Stimulated activated CD4-positive, alpha-beta T cell treated with anti-CD3 and anti-CD28 coated beads, Interleukin-4, amount 100 ng/mL, for 48 hours (primary cell): Measurements from ENCODE around the gene RABEP2.
"Not testable (repeated sequence)": the region's sequence is repeated elsewhere in the genome, so short reads cannot be mapped to it uniquely, and the experiment has no call there.

Experiments used
- DNase-seq, 2 donors: peaks; one replicate each; pipeline ENCODE4 v3.0.0-alpha.2; 2020; ENCODE audit warnings: low read depth in 2 of 2

RABEP2 gene, protein sequence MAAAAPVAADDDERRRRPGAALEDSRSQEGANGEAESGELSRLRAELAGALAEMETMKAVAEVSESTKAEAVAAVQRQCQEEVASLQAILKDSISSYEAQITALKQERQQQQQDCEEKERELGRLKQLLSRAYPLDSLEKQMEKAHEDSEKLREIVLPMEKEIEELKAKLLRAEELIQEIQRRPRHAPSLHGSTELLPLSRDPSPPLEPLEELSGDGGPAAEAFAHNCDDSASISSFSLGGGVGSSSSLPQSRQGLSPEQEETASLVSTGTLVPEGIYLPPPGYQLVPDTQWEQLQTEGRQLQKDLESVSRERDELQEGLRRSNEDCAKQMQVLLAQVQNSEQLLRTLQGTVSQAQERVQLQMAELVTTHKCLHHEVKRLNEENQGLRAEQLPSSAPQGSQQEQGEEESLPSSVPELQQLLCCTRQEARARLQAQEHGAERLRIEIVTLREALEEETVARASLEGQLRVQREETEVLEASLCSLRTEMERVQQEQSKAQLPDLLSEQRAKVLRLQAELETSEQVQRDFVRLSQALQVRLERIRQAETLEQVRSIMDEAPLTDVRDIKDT

DNA sequence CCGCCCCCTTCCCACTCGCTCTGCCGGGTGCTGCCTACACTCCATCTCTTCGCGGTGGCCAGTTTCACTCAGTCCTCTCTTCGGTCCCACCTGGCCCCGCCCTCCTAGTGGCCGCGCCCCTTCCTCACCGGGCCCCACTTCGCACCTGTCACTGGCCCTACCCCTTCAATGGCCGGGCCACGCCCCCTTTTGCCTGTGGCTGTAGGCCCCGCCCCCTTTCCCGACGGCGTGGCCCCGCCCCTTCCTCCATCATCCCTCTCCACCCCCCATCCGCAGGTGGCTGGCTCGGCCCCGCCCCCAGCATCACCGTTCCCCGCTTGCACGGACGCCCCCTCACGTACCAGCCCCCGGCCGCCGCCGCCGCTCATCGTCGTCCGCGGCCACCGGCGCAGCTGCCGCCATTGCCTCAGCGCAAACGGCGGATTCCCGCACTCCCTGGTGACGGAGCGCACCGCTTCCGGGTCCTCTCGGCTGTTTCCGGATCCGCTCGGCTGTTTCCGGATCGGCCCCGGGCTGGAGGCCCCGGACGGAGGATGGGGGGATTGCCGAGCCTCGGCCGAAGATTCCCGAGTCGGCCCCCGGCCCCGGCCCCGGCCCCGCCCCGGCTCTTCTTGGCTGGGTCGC lies at the start of gene RABEP2:
TSS of gene RABEP2 (minus strand) at position 477 of the 624 bp plus-strand sequence. CDS start at position 402, 75 bp downstream.
- DNase-seq: peak; percentile 96 to 99

DNA sequence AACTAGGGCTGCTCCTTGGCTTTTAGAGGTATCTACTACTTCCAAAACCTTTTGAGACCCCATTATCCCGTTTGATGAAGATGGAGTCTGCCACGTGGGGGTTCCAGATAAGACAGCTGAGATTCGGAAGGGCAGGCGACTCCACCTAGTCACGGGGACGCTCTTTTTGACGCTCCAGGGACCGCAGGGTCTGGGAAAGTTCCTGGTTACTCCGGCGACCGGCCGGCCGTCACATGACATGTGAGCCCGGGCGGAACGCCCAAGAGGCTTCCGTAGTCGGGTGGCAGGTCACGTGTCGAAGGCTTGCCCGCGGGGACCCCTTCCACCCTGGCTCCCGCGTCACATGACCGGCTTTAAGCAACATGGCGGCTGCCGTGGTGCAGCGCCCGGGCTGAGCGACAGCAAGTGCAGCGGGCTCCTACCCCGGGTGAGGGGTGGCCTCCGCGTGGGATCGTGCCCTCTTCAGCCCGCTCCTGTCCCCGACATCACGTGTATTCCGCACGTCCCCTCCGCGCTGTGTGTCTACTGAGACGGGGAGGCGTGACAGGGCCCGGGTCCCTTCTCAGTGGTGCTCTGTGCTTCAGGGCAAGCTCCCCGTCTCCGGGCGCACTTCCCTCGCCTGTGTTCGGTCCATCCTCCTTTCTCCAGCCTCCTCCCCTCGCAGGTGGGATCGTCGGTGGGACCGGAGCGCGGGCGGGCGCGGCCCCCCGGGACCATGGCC lies 49.6 kb upstream of the RABEP2 start, which contains the start of gene SPNS1:
TSS of gene SPNS1 (plus strand) at position 342 of the 721 bp plus-strand sequence. CDS start at position 716, 374 bp downstream.
- peak; percentile 89 to 94 for DNase-seq

DNA sequence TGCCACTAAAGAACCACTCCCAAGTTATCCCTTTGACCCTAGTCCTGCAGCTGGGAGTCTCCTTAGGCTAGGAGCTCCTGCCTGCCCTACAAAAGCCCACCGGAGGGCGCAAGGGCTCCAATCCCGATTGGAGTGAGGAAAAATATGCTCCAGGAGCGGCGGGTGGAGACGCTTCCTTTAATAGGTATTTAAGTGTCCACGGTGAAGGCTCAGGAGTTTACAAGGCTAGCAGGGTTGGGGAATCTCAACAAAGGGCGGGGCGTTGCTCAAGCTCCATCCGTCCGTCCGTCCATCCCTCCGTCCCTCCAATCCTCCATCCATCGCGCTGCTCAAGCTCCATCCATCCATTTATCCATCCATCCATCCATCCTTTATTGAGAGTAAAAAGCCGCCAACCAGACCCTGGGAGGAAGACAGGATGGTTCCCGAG lies 49.0 kb upstream of the RABEP2 start:
- no peak for DNase-seq

DNA sequence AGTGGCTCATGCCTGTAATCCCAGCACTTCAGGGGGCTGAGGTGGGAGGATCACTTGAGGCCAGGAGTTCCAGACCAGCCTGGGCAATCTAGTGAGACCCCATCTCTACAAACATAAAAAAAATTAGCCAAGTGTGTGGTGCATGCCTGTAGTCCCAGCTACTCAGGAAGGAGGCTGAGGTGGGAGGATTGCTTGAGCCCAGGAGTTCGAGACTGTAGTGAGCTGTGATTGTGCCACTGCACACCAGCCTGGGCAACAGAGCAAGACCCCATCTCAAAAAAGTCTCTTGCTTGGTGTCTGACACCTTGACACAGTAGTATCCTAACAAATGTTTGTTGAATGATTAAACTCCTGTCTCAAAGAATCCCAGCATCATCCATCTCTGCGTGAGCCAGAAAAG lies 44.7 kb upstream of the RABEP2 start:
- DNase-seq: not testable (repeated sequence)

DNA sequence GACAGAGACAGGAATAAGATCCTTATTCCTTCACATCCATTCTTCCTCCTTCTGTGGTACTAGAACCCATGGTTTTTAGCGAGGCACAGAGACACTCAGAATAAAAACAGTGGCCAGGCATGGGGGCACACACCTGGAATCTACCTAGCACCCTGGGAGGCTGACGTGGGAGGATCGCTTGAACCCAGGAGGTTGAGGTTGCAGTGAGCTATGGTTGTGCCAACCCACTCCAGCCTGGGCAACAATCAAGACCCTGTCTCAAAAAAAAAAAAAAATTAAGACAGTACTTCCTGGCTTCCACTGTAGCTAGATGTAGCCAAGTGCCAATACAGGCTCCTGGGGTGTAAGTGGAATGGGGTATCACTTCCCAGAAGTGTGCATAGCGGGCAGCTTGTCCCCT lies 42.1 kb upstream of the RABEP2 start:
- DNase-seq: no peak

DNA sequence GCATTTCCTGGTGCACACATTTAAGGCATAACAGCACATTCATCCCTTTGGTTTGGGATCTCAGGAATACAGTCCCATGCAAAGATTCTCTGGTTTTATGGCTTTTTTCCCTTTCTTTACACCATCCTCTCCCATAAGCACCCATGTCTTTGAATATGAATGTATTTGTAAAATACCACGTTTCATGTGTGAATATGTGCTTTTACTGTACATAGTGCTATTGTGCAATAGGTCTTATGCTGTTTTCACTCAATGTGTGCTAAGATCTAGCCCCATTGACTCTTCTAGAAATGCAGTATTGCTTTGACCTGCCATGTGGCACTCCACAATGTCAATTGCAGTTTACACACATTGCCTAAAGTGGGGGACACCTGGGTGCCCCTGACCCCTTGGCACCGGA lies 39.5 kb upstream of the RABEP2 start:
- DNase-seq: no peak

DNA sequence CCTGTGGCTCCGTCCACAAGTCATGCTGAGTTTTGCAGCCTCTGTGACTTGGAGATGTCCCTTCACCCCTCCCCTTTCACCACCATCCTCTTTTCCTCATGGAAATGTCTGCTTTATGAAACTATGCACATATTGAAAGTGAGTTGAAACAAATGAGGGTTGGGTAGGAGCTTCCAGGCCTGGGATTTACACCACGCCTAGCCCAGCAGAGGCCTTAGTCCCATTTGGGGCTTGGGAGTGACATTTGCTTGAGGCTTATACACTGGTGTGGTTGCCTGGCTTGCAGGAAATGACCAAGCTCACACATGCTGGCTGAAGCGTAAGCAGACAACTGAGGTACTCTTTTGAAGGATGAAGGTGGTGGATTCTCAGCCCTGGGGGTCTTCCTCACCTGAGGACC lies 39.0 kb upstream of the RABEP2 start:
- DNase-seq: no peak

DNA sequence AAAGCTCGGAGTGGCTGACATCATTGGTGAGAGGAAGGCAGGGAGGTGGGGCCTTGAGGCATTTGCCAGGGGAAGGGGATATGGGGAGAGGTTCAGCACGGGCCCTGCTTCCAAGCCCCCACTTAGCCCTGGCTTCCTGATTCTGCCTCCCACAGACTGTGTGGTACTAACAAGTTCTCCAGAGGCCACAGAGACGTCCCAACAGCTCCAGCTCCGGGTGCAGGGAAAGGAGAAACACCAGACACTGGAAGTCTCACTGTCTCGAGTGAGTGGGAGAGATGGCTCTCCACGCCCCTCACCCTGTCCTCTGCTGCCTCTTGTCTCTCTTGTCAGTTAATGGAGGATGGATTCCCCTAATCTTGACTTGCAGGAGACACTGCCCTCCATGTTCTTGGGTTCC lies 33.8 kb upstream of the RABEP2 start:
- no peak for DNase-seq

DNA sequence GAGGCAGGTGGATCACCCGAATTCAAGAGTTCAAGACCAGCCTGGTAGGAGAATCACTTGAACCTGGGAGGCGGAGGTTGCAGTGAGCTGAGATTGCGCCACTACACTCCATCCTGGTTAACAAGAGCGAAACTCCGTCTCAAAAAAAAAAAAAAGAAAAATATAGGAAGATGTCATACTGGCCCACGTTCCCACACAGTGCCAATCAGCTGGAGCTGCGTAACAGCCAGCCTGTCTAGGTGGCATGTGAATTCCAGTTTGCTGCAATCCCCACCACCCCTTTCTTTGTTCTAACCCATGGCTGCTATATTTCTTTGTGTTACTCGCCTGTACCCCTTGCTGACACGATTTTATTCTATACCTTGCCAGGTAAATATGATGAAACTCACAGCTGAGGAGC lies 33.2 kb upstream of the RABEP2 start:
- DNase-seq: no peak

DNA sequence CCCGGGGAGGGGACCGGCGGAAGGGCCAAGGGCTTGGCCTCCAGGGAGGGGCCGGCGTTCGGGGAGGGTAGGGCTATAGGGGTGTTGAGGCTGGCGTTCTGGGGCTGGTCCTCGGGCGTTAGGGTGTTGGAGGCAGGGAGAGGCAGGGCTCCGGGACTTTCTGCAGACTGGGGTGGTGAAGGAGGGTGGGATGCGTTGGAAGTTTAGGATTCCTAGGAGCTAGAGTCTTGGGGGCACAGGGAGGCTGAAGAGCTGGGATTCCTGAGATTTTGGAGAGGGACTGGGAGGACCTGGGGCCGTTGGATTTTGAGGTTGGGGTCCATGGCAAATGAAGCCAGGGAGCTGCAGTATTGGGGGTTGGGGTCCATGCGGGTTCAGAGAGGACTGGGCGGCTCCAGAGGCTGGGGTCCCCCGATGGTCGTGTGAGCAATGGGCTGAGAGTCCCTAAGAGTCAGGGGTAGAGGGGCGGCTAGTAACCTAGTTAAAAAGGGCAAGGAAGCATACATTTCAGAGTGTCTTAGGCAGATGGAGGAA lies 26.4 kb upstream of the RABEP2 start:
- DNase-seq: peak in 1 of 2 donors; percentile 22

DNA sequence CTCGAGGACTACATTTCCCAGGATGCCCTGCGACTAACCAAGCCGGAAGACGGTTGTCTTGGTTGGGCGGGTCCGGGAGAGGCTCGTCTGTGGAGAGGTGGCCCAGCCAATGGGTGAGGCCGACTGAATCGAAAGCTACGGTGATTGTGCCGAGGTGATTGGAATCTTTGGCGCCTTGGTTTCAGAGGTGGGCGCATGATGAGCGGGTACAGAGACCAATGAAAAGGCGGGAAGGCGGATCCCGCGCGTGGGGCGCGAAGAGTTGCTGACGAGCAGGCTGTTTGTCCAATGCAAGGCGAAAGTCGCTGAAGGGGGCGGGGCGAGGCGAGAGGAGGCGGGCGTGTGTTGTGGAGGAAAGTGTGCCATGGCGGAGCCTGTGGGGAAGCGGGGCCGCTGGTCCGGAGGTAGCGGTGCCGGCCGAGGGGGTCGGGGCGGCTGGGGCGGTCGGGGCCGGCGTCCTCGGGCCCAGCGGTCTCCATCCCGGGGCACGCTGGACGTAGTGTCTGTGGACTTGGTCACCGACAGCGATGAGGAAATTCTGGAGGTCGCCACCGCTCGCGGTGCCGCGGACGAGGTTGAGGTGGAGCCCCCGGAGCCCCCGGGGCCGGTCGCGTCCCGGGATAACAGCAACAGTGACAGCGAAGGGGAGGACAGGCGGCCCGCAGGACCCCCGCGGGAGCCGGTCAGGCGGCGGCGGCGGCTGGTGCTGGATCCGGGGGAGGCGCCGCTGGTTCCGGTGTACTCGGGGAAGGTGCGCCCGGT lies 25.8 kb upstream of the RABEP2 start, which contains the start of gene NFATC2IP:
TSS of gene NFATC2IP (plus strand) at position 290 of the 762 bp plus-strand sequence. CDS start at position 365, 75 bp downstream.
- DNase-seq: peak; percentile 99 to 100

DNA sequence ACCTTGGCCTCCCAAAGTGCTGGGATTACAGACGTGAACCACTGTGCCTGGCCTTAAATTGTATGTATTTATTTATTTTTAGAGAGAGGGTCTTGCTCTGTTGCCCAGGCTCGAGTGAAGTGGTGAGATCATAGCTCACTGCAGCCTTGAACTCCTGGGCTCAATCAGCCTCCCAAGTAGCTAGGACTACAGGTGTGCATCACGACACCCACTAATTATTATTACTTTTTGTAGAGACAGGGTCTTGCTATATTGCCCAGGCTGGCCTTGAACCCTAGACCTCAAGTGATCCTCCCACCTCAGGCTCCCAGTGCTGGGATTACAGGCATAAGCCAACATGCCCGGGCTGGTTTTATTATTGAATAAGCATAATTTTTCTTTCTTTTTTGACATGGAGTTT lies 21.6 kb upstream of the RABEP2 start:
- no peak for DNase-seq

DNA sequence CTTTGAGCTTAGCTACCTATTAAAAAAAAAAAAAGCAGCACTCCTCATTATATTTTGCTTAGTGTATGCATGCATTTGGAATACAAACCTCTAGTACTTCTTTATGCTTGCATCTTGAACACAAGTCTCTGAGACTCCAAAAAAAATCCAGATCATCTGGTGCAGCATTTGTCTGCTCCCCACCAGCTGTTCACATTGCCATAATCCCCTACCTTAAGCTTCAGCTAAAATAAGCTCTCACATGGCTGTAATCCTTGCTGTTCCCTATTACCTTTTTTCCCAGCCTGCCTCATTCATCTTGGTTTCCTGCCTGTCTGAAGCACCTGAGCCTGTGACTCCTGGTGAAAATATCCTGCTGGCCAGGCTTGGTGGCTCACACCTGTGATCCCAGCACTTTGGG lies 18.2 kb upstream of the RABEP2 start:
- no peak for DNase-seq

DNA sequence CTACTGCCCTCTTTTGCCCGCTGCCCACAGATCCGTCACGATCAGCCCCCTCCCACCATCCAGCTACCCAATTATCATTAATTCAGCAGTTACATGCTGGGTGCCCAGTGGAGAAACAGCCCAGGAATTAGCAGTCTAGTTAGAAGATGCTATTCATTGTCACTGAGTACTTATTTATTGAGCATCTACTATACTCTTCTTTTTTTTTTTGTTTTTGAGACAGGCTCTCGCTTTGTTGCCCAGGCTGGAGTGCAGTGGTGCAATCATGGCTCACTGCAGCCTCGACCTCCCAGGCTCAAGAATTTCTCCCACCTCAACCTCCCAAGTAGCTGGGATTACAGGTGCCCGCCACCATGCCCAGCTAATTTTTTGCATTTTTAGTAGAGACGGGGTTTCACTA lies 14.8 kb upstream of the RABEP2 start:
- DNase-seq: not testable (repeated sequence)

DNA sequence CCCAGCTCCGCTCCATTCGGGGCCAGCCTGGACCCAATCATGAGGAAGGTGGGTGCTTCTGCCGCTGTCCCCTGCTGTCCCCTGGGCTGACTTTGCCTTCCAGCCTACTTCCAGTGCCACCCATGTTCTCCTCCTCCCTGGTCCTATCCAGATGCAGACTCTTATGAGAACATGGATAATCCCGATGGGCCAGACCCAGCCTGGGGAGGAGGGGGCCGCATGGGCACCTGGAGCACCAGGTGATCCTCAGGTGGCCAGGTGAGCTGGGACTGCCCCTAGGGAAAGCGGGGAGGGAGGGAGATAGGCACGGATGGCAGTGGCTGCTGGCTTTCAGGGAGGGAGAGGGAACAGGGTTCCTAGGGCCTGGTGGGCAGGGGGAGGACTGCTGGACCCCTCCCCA lies 13.7 kb upstream of the RABEP2 start:
- no peak for DNase-seq

DNA sequence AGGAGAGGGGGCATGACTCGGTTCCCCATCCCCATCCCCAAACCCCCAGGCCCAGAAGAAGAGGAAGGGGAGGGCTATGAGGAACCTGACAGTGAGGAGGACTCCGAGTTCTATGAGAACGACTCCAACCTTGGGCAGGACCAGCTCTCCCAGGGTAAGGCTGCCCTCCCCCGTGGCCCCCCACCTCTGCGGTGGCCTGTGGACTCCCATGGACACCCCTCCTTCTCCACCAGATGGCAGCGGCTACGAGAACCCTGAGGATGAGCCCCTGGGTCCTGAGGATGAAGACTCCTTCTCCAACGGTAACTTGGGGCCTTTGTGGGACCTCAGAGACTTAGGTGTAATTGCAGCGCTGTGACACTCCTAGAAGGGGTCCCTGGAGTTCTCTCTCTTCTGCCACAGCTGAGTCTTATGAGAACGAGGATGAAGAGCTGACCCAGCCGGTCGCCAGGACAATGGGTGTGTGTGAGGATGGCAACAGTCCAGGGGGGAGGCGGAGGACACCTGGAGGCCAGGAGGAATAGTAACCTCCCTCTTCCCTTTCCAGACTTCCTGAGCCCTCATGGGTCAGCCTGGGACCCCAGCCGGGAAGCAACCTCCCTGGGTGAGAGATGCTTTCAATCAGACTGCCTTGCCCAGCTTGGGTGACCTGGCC lies 12.3 kb upstream of the RABEP2 start:
- no peak for DNase-seq

DNA sequence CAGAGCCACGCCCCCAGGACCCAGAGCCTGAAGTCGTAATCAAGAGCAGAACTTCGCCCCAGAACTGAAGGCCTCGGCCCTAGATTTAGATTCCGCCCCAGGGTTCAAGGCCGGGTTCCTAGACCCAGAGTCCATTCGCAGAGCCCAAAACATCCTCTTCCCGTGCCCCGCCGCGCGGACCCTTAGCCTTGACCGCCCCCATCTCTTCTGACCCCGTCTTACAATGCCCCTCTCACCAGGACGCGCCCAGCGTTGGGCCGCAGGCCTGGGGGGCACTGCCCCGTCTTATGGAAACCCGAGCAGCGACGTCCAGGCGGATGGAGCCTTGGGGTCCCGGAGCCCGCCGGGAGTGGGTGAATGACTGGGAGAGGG lies 11.7 kb upstream of the RABEP2 start:
- no peak for DNase-seq

DNA sequence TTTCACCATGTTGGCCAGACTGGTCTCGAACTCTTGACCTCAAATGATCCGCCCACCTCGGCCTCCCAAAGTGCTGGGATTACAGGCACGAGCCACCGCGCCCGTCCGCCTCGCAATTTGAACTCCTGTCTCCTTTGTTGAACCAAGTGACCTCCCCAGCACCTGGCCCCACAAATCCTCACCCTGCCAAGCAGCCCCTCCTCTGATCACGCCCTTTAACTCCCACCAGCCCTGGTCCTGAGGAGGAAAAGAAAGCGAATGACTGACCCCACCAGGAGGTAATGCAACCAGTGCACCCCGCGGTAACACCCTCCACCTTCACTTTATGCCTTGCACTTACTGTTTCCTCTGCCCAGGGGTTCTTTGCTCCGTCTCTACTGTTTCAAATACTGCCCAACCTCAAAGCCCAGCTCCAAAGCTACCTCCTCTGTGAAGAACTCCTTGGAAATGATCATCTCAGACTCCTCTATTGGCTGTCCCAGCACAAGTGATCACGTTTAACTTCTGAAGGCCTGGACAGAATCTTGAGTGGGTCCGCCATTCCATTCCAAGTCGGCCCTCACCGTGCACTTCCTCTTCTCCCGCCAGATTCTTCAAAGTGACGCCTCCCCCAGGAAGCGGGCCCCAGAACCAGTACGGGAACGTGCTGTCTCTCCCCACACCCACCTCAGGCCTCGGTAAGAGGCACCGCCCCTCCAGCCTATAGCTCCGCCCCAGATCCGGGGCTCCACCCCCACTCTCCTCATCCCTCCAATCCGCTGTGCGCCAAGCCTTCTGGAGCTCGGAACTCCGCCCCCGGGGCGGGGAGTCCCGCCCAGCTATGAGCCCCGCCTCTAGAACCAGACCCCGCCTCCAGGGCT lies 11.1 kb upstream of the RABEP2 start:
- DNase-seq: peak; percentile 76 to 94

DNA sequence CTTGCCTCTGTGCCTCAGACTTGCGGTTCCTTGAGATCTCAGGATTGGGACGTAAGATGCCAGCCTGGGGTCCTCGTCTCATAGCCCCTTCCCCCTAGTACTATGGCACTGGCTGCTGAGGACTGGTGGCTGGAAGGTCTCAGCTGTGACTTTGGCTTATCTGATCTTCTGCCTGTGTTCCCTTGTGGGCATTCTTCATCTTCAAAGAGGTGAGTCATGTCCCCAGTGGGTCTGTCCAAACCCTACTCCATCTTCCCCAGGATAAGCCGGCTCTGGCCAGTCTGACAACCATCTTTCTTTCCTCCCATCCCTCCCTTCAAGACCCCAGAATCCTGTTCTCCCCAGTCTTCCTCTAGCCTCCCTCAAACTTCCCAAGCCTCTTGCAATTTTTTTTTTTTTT lies 10.3 kb upstream of the RABEP2 start:
- DNase-seq: no peak

DNA sequence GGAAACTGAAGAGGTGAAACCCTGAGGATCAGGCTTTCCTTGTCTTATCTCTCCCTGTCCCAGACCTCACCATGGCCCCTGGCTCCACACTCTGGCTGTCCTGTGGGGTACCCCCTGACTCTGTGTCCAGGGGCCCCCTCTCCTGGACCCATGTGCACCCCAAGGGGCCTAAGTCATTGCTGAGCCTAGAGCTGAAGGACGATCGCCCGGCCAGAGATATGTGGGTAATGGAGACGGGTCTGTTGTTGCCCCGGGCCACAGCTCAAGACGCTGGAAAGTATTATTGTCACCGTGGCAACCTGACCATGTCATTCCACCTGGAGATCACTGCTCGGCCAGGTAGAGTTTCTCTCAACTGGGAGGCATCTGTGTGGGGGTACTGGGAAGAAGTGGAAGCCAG lies 8.1 kb upstream of the RABEP2 start:
- DNase-seq: no peak
